Left lobe of liver (tissue), 2 donors: ENCODE measurements around the gene SLC48A1. TPM values are rescaled to one million over a fixed set of nuclear protein-coding genes. Genes with fewer than 3 reads are reported as not detected.
A peak's percentile ranks its signal among the peaks of the same experiment; 100 is the strongest.

Experiments used
- ATAC-seq: fragments of 200-7000 bp; cut with Tn5 transposase; one replicate; pipeline ENCODE4 v1.9.1; 2020; ENCODE audit warnings: mild to moderate bottlenecking, moderate library complexity
- DNase-seq: peaks from one replicate; pipeline ENCODE4 v3.0.0-alpha.2; 2020; ENCODE audit warnings: low spot score
- total RNA-seq: library from RNA; stranded (reverse); gene quantifications from one replicate; pipeline ENCODE4 v1.2.1, GENCODE V29; 2021
- donor health status: DM: no; HTN: no; CAD: no; lungs with moderate emphysema.
- donor health status: DM: no; HTN: yes; CAD: no.

SLC48A1 gene
- total RNA-seq, 1 donor from 2014 or later, result 14.1 TPM

GRCh38 chr12:47821346-47821706, 48.3 kb downstream of the SLC48A1 start:
- DNase-seq, result no peak
- no peak for ATAC-seq

- ATAC-seq (no peak), DNase-seq (no peak)
These were observed 49.4 kb downstream of the SLC48A1 start for GRCh38 chr12:47822401-47822800.

- ATAC-seq, result no peak
These were observed 49.8 kb downstream of the SLC48A1 start for GRCh38 chr12:47822863-47823262.

GRCh38 chr12:47823422-47824086, 50.5 kb downstream of the SLC48A1 start:
- DNase-seq (no peak), ATAC-seq (no peak)

More at GRCh38 chr12:47822863-47823262, 49.8 kb downstream of the SLC48A1 start:
- no peak for DNase-seq

- no peak for ATAC-seq
- no peak for DNase-seq
These were observed 51.2 kb downstream of the SLC48A1 start for GRCh38 chr12:47824198-47824597.

GRCh38 chr12:47824635-47825034, 51.6 kb downstream of the SLC48A1 start:
- ATAC-seq, result no peak
- no peak for DNase-seq

GRCh38 chr12:47825173-47825639, 52.2 kb downstream of the SLC48A1 start:
- ATAC-seq (no peak), DNase-seq (no peak)

GRCh38 chr12:47828008-47828975, 55.3 kb downstream of the SLC48A1 start:
- no peak for DNase-seq
- no peak for ATAC-seq

- peak; percentile 80 for ATAC-seq
- DNase-seq, result peak; percentile 57
These were observed 56.0 kb downstream of the SLC48A1 start for GRCh38 chr12:47828976-47829482.

- ATAC-seq, result no peak
- DNase-seq, result no peak
These were observed 56.5 kb downstream of the SLC48A1 start for GRCh38 chr12:47829584-47829983.

Other genes with a start within 250 kb of the SLC48A1 start
- 5.8 TPM for gene RPAP3, start 67.2 kb upstream of the SLC48A1 start, total RNA-seq
- not detected for gene ENDOU, start 47.7 kb upstream of the SLC48A1 start, total RNA-seq
- gene RAPGEF3, start 14.4 kb upstream of the SLC48A1 start, total RNA-seq, result 2.1 TPM
- 8.1 TPM for gene HDAC7, start 46.7 kb downstream of the SLC48A1 start, total RNA-seq
- gene VDR, start 131.8 kb downstream of the SLC48A1 start, total RNA-seq, result 0.28 TPM
- gene TMEM106C, start 190.4 kb downstream of the SLC48A1 start, total RNA-seq, result 14.8 TPM
- gene COL2A1, start 231.2 kb downstream of the SLC48A1 start, total RNA-seq, result 0.08 TPM